ENCODE results near the gene MEIOSIN. TPM values are rescaled to one million over a fixed set of nuclear protein-coding genes. Genes with fewer than 3 reads are reported as not detected.

MEIOSIN gene
- total RNA-seq, 4 donors from 2014 or later = not detected

DNA sequence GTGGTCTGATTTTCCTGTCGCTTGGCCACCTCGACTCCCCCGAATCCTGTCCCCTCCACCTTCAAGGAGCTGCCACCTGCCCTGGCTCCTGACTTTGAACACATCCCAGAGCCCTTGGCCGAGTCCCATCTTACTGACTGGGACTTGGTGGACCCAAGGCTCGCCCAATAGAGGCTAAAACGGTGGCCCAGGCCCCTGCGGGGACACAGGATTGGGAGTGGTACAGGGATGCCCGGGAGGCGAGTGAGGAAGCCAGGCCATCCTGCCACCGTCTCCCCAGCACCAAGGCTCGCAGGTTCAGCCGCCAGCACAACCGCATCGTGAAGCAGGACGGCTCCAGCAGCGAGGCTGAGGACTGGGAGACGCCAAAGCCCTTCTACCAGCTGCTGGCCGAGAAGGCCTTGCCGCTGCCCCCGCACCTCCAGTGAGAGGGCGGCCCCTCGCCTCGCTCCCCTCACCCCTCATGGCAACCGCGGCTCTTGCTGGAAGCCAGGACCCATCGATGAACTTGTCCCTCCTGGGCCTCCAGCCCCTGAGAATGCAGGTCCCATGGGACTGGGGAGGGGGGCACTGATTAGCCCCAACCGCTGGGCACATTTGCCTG lies 30.6 kb downstream of the MEIOSIN start:
- H3K4me3 ChIP-seq = no peak overlapping the region
- H3K9me3 ChIP-seq = no peaks in the 10 kb centered on the region
- peaks cover 0 to 9% (median 0%) of the 10 kb centered on the region in 3 donors for H3K36me3 ChIP-seq
- peak overlapping the region in 3 of 4 donors; percentile 62 to 99 (median 97) for H3K27ac ChIP-seq
- 39 to 48% methylated on average over 16 to 27 of the region's 27 CpGs for WGBS, 2 donors
- peaks cover 0 to 41% (median 31%) of the 10 kb centered on the region in 4 donors for H3K4me1 ChIP-seq
- TF ChIP-seq, protein P1, sequence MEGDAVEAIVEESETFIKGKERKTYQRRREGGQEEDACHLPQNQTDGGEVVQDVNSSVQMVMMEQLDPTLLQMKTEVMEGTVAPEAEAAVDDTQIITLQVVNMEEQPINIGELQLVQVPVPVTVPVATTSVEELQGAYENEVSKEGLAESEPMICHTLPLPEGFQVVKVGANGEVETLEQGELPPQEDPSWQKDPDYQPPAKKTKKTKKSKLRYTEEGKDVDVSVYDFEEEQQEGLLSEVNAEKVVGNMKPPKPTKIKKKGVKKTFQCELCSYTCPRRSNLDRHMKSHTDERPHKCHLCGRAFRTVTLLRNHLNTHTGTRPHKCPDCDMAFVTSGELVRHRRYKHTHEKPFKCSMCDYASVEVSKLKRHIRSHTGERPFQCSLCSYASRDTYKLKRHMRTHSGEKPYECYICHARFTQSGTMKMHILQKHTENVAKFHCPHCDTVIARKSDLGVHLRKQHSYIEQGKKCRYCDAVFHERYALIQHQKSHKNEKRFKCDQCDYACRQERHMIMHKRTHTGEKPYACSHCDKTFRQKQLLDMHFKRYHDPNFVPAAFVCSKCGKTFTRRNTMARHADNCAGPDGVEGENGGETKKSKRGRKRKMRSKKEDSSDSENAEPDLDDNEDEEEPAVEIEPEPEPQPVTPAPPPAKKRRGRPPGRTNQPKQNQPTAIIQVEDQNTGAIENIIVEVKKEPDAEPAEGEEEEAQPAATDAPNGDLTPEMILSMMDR (IDR thresholded peaks at IDR 0.05) = no peak
- no peaks in the 10 kb centered on the region for H3K27me3 ChIP-seq
- DNase-seq (ENCODE audit: low spot score in 2 of 2) = no peak

DNA sequence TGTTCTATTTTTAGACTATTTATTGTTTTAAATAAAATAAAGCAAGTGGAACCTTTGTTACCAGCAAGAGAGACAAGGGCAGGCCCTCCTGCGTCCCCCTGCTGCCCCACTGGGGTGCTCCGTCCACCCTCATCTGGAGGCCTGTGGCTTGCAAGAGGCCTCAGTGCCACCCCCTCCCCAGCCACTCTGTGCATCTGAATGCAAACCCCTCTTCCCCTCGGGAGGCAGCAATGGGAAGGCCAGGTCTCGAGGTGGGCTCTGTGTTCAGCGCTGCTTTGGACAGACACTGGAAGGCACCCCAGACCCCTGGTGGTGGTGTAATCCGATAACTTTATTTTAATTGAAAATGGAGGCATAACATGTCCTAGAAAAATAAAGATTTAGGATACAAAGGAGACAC lies 31.2 kb downstream of the MEIOSIN start:
- Histone ChIP-seq H3K9me3 (no peaks in the 10 kb centered on the region), H3K36me3 (peaks cover 0 to 9% (median 0%) of the 10 kb centered on the region in 3 donors), H3K4me1 (peaks cover 0 to 41% (median 31%) of the 10 kb centered on the region in 4 donors), H3K4me3 (no peak overlapping the region), H3K27me3 (no peaks in the 10 kb centered on the region), H3K27ac (peak overlapping the region in 3 of 4 donors; percentile 50 to 99 (median 97))
- 34 to 59% methylated on average over 6 of the region's 6 CpGs for WGBS, 2 donors
- no peak for DNase-seq (ENCODE audit: low spot score in 2 of 2)
- TF ChIP-seq EP300 (IDR thresholded peaks at IDR 0.05) (no peak), POLR2A (IDR thresholded peaks at IDR 0.05) (no peak)
- TF ChIP-seq, protein P1 (IDR thresholded peaks at IDR 0.05) = no peak

DNA sequence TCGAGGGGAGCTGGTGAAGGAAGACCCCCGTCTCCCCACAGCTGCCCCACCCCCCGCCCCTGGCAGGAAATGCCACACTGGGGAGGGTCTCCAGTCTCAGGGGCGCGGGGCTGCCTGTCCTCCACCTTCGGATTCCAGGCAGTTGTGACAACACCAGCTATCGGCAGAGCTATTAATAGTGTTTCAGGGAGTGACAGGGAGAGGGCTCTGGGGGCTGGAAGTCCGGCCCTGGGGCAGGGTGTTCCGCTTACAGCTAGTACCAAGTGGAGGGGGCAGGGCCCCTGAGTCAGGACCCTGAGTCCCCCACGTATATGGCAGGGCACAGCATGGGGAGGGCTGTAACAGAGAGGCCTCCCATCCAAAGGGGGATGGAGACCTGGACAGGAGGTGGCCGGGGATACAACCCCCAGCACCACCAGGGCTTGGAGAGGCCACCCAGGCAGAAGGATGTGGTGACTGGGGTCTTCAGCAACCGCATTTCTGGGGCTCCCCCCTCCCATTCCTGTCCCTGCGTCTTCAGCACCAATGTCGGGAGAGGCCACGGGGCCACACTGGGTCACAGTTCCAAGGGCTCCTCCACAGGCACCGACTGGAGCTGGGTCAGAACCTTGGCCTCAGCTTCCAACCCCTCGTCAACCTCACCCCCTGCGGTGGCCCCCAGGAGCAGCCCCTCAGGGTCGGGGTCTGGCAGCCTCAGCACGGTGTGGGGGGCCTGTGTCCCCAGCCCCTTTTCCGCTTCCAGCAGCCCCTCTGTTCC lies 31.9 kb downstream of the MEIOSIN start:
- peaks cover 0 to 41% (median 31%) of the 10 kb centered on the region in 4 donors for H3K4me1 ChIP-seq
- 37 to 44% methylated on average over 21 of the region's 21 CpGs for WGBS, 2 donors

DNA sequence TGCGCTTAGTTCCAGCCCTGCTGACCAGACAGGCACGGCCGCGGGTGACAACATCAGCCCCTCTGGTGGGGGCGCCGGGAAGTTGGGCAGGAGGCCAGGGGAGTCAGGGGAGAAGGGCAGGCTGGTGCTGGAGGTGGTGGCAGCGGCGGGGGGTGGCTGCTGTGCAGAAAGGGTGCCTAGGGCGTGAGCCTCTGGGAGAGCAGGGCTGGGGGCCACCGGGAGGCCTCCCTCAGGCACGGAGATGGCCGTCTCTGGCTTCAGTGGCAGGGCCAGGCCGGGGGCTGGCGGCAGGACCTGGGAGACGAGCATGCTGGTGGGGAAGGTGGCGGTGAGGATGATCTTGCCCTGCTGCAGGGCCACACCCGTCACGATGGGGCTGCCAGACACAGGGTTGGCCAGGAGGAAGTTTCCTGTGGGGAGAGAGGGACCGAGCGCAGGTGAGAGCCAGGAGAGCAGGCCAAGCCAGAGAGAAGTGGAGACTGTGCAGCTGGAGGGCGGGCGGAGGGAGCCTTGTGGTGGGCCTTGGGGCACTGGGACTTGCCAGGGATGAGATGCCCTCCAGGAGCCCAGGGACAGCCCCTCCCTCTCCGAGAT lies 32.6 kb downstream of the MEIOSIN start:
- no peak for TF ChIP-seq POLR2A (IDR thresholded peaks at IDR 0.05)
- TF ChIP-seq, protein P1 (IDR thresholded peaks at IDR 0.05) = no peak
- no peak for TF ChIP-seq EP300 (IDR thresholded peaks at IDR 0.05)
- WGBS, 2 donors = 57 to 58% methylated on average over 23 of the region's 23 CpGs
- no peaks in the 10 kb centered on the region for H3K9me3 ChIP-seq
- H3K27ac ChIP-seq = peak overlapping the region; percentile 49 to 99 (median 96)
- DNase-seq (ENCODE audit: low spot score in 2 of 2) = no peak
- H3K4me1 ChIP-seq = peaks cover 0 to 45% (median 31%) of the 10 kb centered on the region in 4 donors
- H3K27me3 ChIP-seq = no peaks in the 10 kb centered on the region
- peak overlapping the region in 1 of 4 donors; percentile 89 for H3K4me3 ChIP-seq
- peaks cover 0 to 9% (median 0%) of the 10 kb centered on the region in 3 donors for H3K36me3 ChIP-seq

More for the DNA sequence above, 31.9 kb downstream of the MEIOSIN start:
- H3K4me3 ChIP-seq = no peak overlapping the region
- DNase-seq (ENCODE audit: low spot score in 2 of 2) = no peak
- H3K36me3 ChIP-seq = peaks cover 0 to 9% (median 0%) of the 10 kb centered on the region in 3 donors
- TF ChIP-seq, protein P1 (IDR thresholded peaks at IDR 0.05) = no peak
- TF ChIP-seq EP300 (IDR thresholded peaks at IDR 0.05) (no peak), POLR2A (IDR thresholded peaks at IDR 0.05) (no peak)
- no peaks in the 10 kb centered on the region for H3K9me3 ChIP-seq
- no peaks in the 10 kb centered on the region for H3K27me3 ChIP-seq
- peak overlapping the region; percentile 49 to 99 (median 74) for H3K27ac ChIP-seq

All from tibial nerve (tissue), 4 donors.